Measurements from ENCODE around the gene MAP3K20.
"Not testable (repeated sequence)": the region's sequence is repeated elsewhere in the genome, so short reads cannot be mapped to it uniquely, and the experiment has no call there.

Gene MAP3K20

GRCh38 chr2:173153301-173153885 lies 77.7 kb downstream of the MAP3K20 start:
- DNase-seq (ENCODE audit: low read depth in 2 of 2, low spot score in 1 of 2), result no peak

- DNase-seq (ENCODE audit: low read depth in 2 of 2, low spot score in 1 of 2), result no peak
Observed at GRCh38 chr2:173157676-173158293, 82.1 kb downstream of the MAP3K20 start.

GRCh38 chr2:173159791-173160463 lies 84.3 kb downstream of the MAP3K20 start:
- DNase-seq (ENCODE audit: low read depth in 2 of 2, low spot score in 1 of 2), result no peak

DNA sequence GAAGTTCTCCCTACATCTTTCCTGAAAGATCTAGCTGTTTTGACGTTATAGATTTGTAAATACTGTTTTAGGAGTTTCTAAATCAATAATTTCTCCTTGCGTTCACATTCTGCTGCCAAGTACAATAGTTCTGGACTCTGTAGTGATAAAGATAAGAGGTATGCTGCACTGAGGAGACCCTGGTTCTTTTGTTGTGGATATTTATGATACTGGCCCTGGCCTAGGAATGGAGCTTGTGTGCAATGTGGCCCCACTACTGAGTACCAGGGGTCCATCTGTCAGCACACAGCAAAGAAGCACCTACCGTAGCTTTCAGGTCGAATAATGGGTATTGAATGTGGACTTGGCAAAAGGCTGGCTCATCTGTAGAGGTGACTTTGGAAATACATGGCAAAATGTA lies 85.0 kb downstream of the MAP3K20 start:
- DNase-seq (ENCODE audit: low read depth in 2 of 2, low spot score in 1 of 2), result no peak

DNA sequence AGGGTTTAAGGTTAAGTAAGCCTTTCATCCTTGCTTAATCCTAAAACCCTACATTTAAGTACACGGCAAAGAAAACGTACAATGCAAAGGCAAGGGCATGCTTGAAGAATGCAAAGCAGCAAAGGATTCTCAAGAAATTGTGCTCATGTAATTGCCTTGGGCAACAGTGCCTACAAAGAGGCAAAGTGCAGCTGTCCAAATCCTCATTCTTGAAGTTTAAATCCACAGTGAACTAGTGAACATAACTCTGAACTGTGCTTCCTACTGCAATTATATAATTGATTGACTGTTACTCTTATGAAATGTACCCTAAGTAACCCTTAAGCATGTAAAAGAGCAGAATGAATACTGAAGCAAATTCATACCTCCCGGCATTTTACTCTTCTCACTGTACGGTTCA lies 85.4 kb downstream of the MAP3K20 start:
- no peak for DNase-seq (ENCODE audit: low read depth in 2 of 2, low spot score in 1 of 2)

DNA sequence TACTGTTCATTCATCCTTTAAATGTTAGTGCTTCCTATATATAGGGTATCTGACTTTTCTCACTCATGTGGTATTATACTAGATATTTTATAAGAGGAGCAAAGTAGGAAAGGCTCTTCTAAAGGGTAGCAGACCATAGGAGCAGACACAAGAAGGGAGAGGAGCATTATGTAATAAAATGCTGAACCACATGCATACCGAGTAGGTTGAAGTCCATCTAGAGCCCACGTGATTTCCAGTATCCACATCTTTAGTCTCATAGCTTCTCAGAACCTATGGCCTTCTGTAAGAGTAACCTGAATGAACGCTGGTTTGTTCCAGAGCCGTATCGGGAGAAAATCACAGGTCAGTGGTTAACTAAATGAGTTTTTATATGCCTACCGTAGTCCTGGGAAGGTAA lies 85.9 kb downstream of the MAP3K20 start:
- no peak for DNase-seq (ENCODE audit: low read depth in 2 of 2, low spot score in 1 of 2)

DNA sequence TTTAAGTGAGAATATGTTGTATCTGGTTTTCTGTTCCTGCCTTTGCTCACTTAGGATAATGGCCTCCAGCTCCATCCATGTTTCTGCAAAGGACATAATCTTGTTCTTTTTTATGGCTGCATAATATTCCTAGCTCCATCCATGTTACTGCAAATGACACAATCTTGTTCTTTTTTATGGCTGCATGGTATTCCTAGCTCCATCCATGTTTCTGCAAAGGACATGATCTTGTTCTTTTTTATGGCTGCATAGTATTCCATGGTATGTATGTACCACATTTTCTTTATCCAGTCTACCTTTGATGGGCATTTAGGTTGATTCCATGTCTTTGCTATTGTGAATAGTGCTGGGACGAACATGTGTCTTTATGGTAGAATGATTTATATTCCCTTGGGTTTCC lies 87.7 kb downstream of the MAP3K20 start:
- not testable (repeated sequence) for DNase-seq (ENCODE audit: low read depth in 2 of 2, low spot score in 1 of 2)

DNA sequence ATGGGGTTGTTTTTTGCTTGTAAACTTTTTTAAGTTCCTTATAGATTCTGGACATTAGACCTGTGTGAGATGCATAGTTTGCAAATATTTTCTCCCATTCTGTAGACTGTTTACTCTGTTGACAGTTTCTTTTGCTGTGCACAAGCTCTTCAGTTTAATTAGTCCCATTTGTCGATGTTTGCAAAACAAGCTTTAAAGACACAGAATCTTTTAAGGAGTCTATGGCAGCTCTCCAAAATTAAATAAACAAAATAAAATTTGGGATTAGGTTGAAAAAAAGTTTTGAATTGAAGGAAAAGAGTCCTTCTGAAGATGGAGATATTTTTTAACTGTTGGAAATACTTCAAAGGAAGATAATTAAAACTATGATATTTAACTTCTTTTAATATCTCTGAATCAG lies 88.8 kb downstream of the MAP3K20 start:
- no peak for DNase-seq (ENCODE audit: low read depth in 2 of 2, low spot score in 1 of 2)

DNA sequence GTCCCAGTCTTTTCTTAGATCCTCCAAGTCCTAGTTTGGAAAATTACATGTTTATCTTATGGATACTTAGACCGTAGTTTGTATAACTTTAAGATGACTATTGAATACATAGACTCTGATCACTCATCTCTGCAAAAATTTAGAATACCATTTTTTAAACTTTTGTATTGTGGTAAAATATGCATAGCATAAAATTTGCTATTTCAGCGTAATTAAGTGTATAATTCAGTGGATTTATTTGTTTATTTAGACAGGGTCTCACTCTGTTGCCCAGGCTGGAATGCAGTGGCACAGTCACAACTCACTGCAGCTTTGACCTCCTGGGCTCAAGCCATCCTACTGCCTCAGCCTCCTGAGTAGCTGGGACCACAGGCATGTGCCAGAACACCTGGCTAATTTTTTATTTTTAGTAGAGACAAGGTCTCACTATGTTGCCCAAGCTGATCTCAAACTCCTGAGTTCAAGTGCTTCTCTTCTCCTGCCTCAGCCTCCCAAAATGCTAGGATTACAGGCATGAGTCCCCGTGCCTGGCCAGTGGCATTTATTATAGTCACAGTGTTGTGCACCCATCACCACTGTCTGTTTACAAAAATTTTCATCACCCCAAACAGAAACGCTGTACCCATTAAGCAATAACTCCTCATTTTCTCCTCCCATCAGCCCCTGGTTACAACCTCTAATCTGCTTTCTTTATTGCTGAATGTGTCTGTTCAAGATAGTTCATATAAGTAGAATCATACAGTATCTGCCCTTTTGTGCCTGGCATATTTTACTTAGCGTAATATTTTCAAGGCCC lies 90.0 kb downstream of the MAP3K20 start:
- no peak for DNase-seq (ENCODE audit: low read depth in 2 of 2, low spot score in 1 of 2)

DNA sequence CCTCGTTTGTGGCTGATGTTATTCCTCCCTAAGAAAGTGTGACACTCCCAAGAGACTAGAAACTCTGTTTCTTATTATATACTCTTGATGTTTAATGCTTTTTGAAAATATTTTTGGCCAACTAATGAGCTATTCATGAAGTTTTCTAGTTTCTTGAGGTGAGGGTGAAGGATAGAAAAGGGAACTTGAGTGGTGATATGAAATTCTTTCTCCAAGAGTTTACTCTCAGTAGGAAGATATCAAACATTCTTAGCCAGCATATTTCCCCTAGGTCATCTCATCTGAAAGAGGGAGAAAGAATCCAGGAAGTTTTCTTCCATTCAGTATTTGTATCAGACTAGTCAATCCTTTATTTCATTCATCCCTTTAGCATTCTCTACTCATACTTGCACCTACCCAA lies 95.7 kb downstream of the MAP3K20 start:
- no peak for DNase-seq (ENCODE audit: low read depth in 2 of 2, low spot score in 1 of 2)

DNA sequence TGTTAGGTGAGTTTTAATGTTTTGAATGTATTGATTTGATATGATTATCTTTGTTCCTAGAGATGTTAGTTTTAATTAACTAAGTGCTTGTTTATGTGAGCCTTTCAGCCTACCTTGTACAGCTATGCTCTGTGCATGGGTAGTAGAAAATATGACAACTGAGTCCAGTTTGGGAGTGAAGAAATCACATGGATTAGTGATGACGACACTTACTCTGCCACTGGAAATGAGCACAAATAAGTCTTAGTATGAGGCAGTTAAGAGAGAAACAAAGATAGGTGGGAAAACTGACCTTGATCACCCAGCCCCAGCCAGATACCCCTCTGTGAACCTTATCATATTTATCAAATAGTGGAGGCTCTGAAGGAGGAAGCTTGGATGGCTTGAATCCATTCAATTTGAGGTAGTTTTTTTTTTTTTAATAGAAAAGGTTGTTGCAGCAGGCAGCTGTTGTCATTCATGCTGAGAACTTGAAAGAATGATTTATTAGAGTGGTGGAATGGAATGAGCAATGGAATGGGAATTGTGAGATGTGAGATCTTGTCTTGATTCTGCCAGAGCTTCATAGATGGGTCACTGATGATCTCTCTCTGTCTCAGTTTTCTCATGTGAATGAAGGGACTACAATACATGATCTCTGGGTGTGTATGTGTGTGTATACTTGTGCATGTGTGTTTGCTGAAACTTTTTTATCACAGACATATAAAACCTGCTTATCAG lies 96.4 kb downstream of the MAP3K20 start:
- no peak for DNase-seq (ENCODE audit: low read depth in 2 of 2, low spot score in 1 of 2)

GRCh38 chr2:173174339-173174738 lies 98.7 kb downstream of the MAP3K20 start:
- not testable (repeated sequence) for DNase-seq (ENCODE audit: low read depth in 2 of 2, low spot score in 1 of 2)

DNA sequence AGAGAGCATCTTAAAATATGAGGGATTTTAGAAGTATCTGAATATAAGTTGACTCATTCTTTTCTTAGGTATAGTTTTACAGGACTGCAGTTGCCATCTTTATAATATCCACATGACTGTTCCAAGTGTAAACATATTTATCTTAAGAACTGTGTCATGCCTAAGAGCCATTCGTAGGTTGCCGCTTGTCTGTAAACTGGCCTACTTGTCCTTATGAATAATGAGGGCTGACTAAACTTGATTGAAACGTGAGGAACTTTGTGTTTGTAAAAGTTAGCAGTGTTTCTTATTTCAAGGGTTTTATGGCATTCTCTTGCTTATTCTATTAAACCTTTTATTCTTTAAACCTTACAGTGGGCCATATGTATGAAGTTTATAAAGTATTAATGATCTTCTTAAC lies 99.6 kb downstream of the MAP3K20 start:
- no peak for DNase-seq (ENCODE audit: low read depth in 2 of 2, low spot score in 1 of 2)

DNA sequence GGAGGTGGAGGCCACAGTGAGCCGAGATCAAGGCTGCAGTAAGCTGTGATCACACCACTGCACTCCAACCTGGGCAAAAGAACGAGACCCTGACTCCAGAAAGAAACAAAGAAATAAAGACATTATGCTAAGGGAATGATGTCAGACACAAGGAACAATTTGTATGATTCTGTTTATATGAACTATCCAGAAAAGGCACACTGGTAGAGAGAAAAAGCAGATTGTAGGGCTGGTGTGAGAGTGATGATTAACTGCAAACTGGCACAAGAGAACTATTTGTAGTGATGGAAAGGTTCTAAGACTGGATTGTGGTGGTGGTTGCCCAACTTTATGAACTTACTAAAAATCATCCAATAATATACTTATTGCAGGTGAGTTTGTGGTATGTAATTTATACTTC lies 106.3 kb downstream of the MAP3K20 start:
- no peak for DNase-seq (ENCODE audit: low read depth in 2 of 2, low spot score in 1 of 2)

DNA sequence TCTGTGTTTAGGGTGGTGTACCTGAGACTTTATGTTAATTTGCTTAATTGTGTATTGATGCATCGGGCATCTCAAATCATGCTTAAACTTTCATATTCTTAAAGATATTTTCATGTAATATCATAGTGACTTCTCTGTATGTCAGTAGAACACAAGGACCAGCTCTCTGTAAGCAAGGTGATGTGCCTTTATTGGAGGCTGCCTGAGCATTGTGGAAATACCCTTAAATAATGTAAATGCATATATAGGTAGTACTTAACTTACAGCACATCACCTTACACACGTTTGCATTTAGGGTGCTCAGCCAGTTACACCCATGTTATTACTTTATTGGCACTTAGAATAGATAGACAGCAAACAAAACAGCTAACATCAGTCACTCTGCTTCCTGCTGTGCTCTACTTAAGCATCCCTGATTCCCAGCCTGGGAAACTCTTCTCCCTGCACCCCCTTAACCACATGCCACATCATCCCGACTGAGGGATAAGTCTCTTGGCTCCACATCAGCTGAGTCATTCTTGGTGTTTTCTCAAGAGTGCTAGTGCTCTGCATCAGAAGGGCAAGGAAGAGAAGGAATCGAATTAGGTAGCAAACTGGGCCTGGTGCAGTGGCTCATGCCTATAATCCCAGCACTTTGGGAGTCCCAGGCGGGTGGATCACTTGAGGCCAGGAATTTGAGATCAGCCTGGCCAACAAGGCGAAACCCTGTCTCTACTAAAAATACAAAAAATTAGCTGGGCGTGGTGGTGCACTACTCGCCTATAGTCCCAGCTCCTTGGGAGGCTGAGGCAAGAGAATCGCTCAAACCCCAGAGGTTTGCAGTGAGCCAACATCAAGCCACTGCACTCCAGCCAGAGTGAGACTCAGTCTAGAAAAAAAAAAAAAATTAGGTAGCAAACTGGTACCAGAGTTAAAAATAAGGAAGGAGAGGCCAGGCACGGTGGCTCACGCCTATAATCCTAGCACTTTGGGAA lies 108.7 kb downstream of the MAP3K20 start:
- DNase-seq (ENCODE audit: low read depth in 2 of 2, low spot score in 1 of 2), result no peak

DNA sequence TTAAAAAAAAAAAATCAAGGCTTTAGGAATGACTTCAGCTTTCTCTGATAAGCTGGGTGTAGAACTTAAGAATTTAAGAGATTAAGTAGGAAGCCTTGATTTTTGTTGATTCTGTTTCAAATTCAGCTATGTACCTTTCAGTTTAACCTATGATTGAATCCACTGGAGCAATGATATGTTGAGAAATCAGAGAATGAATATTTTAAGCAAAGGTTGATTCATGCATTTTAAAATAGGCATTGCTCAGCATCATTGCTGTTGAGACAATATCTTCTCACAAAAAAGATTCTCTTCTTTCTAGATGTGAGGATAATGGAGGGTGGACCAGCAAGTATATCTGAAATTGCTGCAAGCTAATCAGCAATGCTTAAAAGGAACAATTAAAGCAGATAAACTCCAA lies 109.8 kb downstream of the MAP3K20 start:
- DNase-seq (ENCODE audit: low read depth in 2 of 2, low spot score in 1 of 2), result no peak

- no peak for DNase-seq (ENCODE audit: low read depth in 2 of 2, low spot score in 1 of 2)
Observed at GRCh38 chr2:173187941-173188788, 112.5 kb downstream of the MAP3K20 start.

DNA sequence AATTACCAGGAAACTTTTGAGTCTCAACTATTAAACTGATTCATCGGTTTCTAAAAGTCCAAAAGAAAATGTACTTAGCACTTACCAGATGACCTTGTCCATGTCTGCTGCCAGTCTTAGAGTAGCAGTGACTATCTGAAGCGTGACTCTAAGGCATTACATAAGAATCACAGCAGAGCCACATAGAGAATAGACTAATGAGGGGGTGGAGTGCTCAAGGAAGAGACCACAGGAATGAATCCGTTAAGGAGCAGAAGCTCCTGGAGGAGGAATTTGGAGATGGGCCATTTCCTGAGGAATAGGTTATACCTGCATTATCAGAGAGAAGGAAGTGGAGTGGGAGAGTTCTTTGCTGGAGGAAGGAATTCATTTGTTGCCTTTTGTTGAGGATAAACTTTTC lies 116.0 kb downstream of the MAP3K20 start:
- no peak for DNase-seq (ENCODE audit: low read depth in 2 of 2, low spot score in 1 of 2)

DNA sequence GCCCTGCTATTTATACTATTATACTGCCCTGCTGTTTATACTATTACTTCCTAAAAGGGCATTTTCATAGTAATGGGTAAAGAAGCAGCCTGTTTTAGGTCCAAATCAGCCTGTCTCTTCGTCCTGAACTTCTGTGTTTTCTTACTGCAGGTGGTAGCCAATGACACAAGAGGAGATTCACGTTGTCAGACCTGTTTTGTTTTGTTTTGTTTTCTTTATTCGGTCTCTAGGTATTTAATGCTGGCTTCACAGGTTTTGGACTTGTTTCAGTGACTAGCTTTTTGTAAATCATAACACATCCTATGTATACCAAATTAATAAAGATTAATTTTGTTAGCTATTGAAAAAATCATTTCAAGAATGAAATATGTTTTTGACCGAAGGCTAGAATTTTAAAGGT lies 116.4 kb downstream of the MAP3K20 start:
- DNase-seq (ENCODE audit: low read depth in 2 of 2, low spot score in 1 of 2), result no peak

All from stimulated activated CD8-positive, alpha-beta memory T cell treated with anti-CD3 and anti-CD28 coated beads, Interleukin-4, amount 100 ng/mL, for 1 hour (primary cell).